ENCODE results near the gene PBX1. TPM values are rescaled to one million over a fixed set of nuclear protein-coding genes. Genes with fewer than 3 reads are reported as not detected.

Gene PBX1
- total and polyA plus RNA-seq, 2 experiments from 2014 or later = 9.7 to 38.8 TPM

GRCh38 chr1:164796916-164797315 is 237.9 kb downstream of the PBX1 start:
- Histone ChIP-seq H3K27ac (no peak overlapping the region), H3K27me3 (replicated peaks; ENCODE audit: insufficient read depth) (no peaks in the 10 kb centered on the region), H3K9me2 (ENCODE audit: insufficient read depth) (no peaks in the 10 kb centered on the region), H3K9ac (no peak overlapping the region), H3F3A (ENCODE audit: insufficient read depth) (peaks cover 14% of the 10 kb centered on the region; the same call in 1 of the 2 replicates), H3K36me3 (ENCODE audit: low read depth) (peaks cover 11% of the 10 kb centered on the region; the same call in 1 of the 2 replicates), H3K9me3 (ENCODE audit: low read depth) (no peaks in the 10 kb centered on the region), H3K4me3 (no peak overlapping the region), H3K79me2 (ENCODE audit: insufficient read depth) (peaks cover 6% of the 10 kb centered on the region; the same call in 1 of the 2 replicates), H4K20me1 (ENCODE audit: insufficient read depth) (no peaks in the 10 kb centered on the region), H2AFZ (no peak overlapping the region), H3K4me2 (ENCODE audit: unreplicated experiment) (no peak overlapping the region), H3K4me1 (ENCODE audit: insufficient read depth) (peaks cover 11% of the 10 kb centered on the region)
- WGBS, 2 experiments (ENCODE audit: low coverage in 1 of 2, low lambda C conversion rate in 2 of 2, missing lambda C conversion rate in 2 of 2) = 44 to 49% methylated on average over 2 of the region's 2 CpGs
- TF ChIP-seq EZH2phosphoT487 (IDR thresholded peaks at IDR 0.05; ENCODE audit: insufficient read depth, low read depth) = no peak
- TF ChIP-seq EZH2 (IDR thresholded peaks at IDR 0.05; ENCODE audit: insufficient read depth, poor library complexity, severe bottlenecking) = no peak
- no peak for DNase-seq
- in situ Hi-C loops (cut with MboI) = loop anchor here (10.0 to 25.0 kb wide), 4 partner anchors 185 to 935 kb away; no protein-coding TSS in a partner anchor

DNA sequence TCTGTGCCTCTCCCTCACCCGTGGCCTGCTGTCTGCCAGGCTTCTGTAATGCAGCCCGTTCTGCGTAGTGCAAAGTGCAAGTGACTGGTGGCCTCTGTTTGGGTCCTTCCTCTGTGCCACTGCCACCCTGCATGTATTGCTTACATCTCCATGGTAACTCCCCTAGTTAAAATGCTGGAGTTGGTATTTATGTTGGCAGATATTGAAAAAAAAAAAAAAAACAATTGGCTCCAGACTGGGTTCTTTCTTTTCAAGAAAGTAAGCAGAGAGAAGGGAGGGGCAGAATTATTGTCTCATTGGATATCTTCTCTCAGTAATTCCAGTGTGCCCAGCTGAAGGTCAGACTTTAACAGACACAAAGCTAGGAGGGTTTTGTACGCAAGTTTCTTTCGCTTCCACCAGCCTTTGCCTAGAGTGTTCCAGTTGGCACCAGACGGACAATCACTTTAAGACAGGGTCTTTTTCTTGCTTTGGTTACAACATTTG is 242.3 kb downstream of the PBX1 start:
- Histone ChIP-seq H3K9me3 (ENCODE audit: low read depth) (no peaks in the 10 kb centered on the region), H4K20me1 (ENCODE audit: insufficient read depth) (no peaks in the 10 kb centered on the region), H3K36me3 (ENCODE audit: low read depth) (peaks cover 14% of the 10 kb centered on the region; the same call in 1 of the 2 replicates), H3K4me2 (ENCODE audit: unreplicated experiment) (no peak overlapping the region), H3F3A (ENCODE audit: insufficient read depth) (no peaks in the 10 kb centered on the region), H3K4me3 (no peak overlapping the region), H2AFZ (no peak overlapping the region), H3K9me2 (ENCODE audit: insufficient read depth) (no peaks in the 10 kb centered on the region), H3K79me2 (ENCODE audit: insufficient read depth) (no peaks in the 10 kb centered on the region), H3K4me1 (ENCODE audit: insufficient read depth) (no peaks in the 10 kb centered on the region), H3K27me3 (replicated peaks; ENCODE audit: insufficient read depth) (no peaks in the 10 kb centered on the region), H3K27ac (no peak overlapping the region), H3K9ac (no peak overlapping the region)
- 78 to 80% methylated on average over 6 of the region's 6 CpGs for WGBS, 2 experiments (ENCODE audit: low coverage in 1 of 2, low lambda C conversion rate in 2 of 2, missing lambda C conversion rate in 2 of 2)
- no peak for DNase-seq
- in situ Hi-C loops (cut with MboI) = loop anchor here (25.0 kb wide), 1 partner anchor 1264 kb away; no protein-coding TSS in a partner anchor
- TF ChIP-seq EZH2phosphoT487 (IDR thresholded peaks at IDR 0.05; ENCODE audit: insufficient read depth, low read depth) (no peak), EZH2 (IDR thresholded peaks at IDR 0.05; ENCODE audit: insufficient read depth, poor library complexity, severe bottlenecking) (no peak)

GRCh38 chr1:164801791-164802502 is 243.0 kb downstream of the PBX1 start:
- no peak overlapping the region for H3K27ac ChIP-seq
- H3K79me2 ChIP-seq (ENCODE audit: insufficient read depth) = no peaks in the 10 kb centered on the region
- H3K4me1 ChIP-seq (ENCODE audit: insufficient read depth) = no peaks in the 10 kb centered on the region
- no peak overlapping the region for H3K9ac ChIP-seq
- no peak for TF ChIP-seq EZH2phosphoT487 (IDR thresholded peaks at IDR 0.05; ENCODE audit: insufficient read depth, low read depth)
- TF ChIP-seq EZH2 (IDR thresholded peaks at IDR 0.05; ENCODE audit: insufficient read depth, poor library complexity, severe bottlenecking) = no peak
- H3K4me3 ChIP-seq = no peak overlapping the region
- DNase-seq = no peak
- H4K20me1 ChIP-seq (ENCODE audit: insufficient read depth) = no peaks in the 10 kb centered on the region
- H2AFZ ChIP-seq = no peak overlapping the region
- H3K36me3 ChIP-seq (ENCODE audit: low read depth) = peaks cover 14% of the 10 kb centered on the region; the same call in 1 of the 2 replicates
- H3F3A ChIP-seq (ENCODE audit: insufficient read depth) = no peaks in the 10 kb centered on the region
- no peak overlapping the region for H3K4me2 ChIP-seq (ENCODE audit: unreplicated experiment)
- H3K27me3 ChIP-seq (replicated peaks; ENCODE audit: insufficient read depth) = no peaks in the 10 kb centered on the region
- in situ Hi-C loops (cut with MboI) = loop anchor here (25.0 kb wide), 1 partner anchor 1265 kb away; no protein-coding TSS in a partner anchor
- no peaks in the 10 kb centered on the region for H3K9me3 ChIP-seq (ENCODE audit: low read depth)
- 85 to 86% methylated on average over 7 of the region's 7 CpGs for WGBS, 2 experiments (ENCODE audit: low coverage in 1 of 2, low lambda C conversion rate in 2 of 2, missing lambda C conversion rate in 2 of 2)
- H3K9me2 ChIP-seq (ENCODE audit: insufficient read depth) = no peaks in the 10 kb centered on the region

GRCh38 chr1:164802529-164803282 is 243.7 kb downstream of the PBX1 start:
- in situ Hi-C loops (cut with MboI) = loop anchor here (25.0 kb wide), 1 partner anchor 1265 kb away; no protein-coding TSS in a partner anchor
- H3K27me3 ChIP-seq (replicated peaks; ENCODE audit: insufficient read depth) = no peaks in the 10 kb centered on the region
- no peak overlapping the region for H3K9ac ChIP-seq
- H3K36me3 ChIP-seq (ENCODE audit: low read depth) = peaks cover 14% of the 10 kb centered on the region; the same call in 1 of the 2 replicates
- H3K79me2 ChIP-seq (ENCODE audit: insufficient read depth) = no peaks in the 10 kb centered on the region
- H3K4me1 ChIP-seq (ENCODE audit: insufficient read depth) = no peaks in the 10 kb centered on the region
- no peak overlapping the region for H2AFZ ChIP-seq
- 93 to 94% methylated on average over 7 of the region's 7 CpGs for WGBS, 2 experiments (ENCODE audit: low coverage in 1 of 2, low lambda C conversion rate in 2 of 2, missing lambda C conversion rate in 2 of 2)
- H3K27ac ChIP-seq = no peak overlapping the region
- no peaks in the 10 kb centered on the region for H4K20me1 ChIP-seq (ENCODE audit: insufficient read depth)
- no peaks in the 10 kb centered on the region for H3K9me3 ChIP-seq (ENCODE audit: low read depth)
- TF ChIP-seq EZH2phosphoT487 (IDR thresholded peaks at IDR 0.05; ENCODE audit: insufficient read depth, low read depth) = no peak
- TF ChIP-seq EZH2 (IDR thresholded peaks at IDR 0.05; ENCODE audit: insufficient read depth, poor library complexity, severe bottlenecking) = no peak
- no peaks in the 10 kb centered on the region for H3F3A ChIP-seq (ENCODE audit: insufficient read depth)
- H3K4me3 ChIP-seq = no peak overlapping the region
- no peaks in the 10 kb centered on the region for H3K9me2 ChIP-seq (ENCODE audit: insufficient read depth)
- no peak overlapping the region for H3K4me2 ChIP-seq (ENCODE audit: unreplicated experiment)
- DNase-seq = no peak
